MM.1S (cell line): ENCODE data around the gene PLEKHG7.

Experiments
- DNase-seq: peaks from one replicate; pipeline ENCODE4 v3.0.0-alpha.2; 2015
- H2AFZ ChIP-seq: fragments of 300-600 bp; sonication (generic); 2 replicates; pipeline ENCODE4 v1.6.0; 2016; ENCODE audit warnings: antibody characterized with exemption, low read length
- H3F3A ChIP-seq: fragments of 300-600 bp; sonication (generic); 2 replicates; pipeline ENCODE4 v1.6.1; 2016; ENCODE audit warnings: mild to moderate bottlenecking, antibody characterized with exemption, low read length, moderate library complexity, mixed read lengths; ENCODE audit not compliant: insufficient read depth
- H3K27ac ChIP-seq: fragments of 300-600 bp; sonication (generic); 2 replicates; pipeline ENCODE4 v1.5.1; 2016; ENCODE audit warnings: mild to moderate bottlenecking, low read length
- H3K27me3 ChIP-seq: fragments of 300-600 bp; sonication (generic); replicated peaks from 2 replicates; pipeline ENCODE4 v1.6.0; 2016; ENCODE audit warnings: low read length; ENCODE audit not compliant: insufficient read depth
- H3K36me3 ChIP-seq: fragments of 300-600 bp; sonication (generic); replicated peaks from 2 replicates; pipeline ENCODE4 v1.6.1; 2016; ENCODE audit warnings: mild to moderate bottlenecking, low read length, mixed read lengths; ENCODE audit not compliant: insufficient read depth
- H3K4me1 ChIP-seq: fragments of 300-600 bp; sonication (generic); 2 replicates; pipeline ENCODE4 v1.6.1; 2016; ENCODE audit warnings: low read length, mixed read lengths
- H3K4me2 ChIP-seq: fragments of 300-600 bp; sonication (generic); 2 replicates; pipeline ENCODE4 v1.6.0; 2016; ENCODE audit warnings: low read depth, low read length
- H3K4me3 ChIP-seq: fragments of 300-600 bp; sonication (generic); 2 replicates; pipeline ENCODE4 v1.5.1; 2016; ENCODE audit warnings: low read length, mixed read lengths
- H3K79me2 ChIP-seq: fragments of 300-600 bp; sonication (generic); 2 replicates; pipeline ENCODE4 v1.6.1; 2016; ENCODE audit warnings: mixed run types, low read length, mixed read lengths
- H3K9ac ChIP-seq: fragments of 300-600 bp; sonication (generic); 2 replicates; pipeline ENCODE4 v1.6.1; 2016; ENCODE audit warnings: low read length, mixed read lengths
- H3K9me2 ChIP-seq: fragments of 300-600 bp; sonication (generic); replicated peaks from 2 replicates; pipeline ENCODE4 v1.6.1; 2016; ENCODE audit warnings: mild to moderate bottlenecking, low read length, mixed read lengths; ENCODE audit not compliant: insufficient read depth
- H3K9me3 ChIP-seq: fragments of 300-600 bp; sonication (generic); replicated peaks from 2 replicates; pipeline ENCODE4 v1.6.1; 2016; ENCODE audit warnings: mild to moderate bottlenecking, low read length, mixed read lengths; ENCODE audit not compliant: insufficient read depth
- H4K20me1 ChIP-seq: fragments of 300-600 bp; sonication (generic); 2 replicates; pipeline ENCODE4 v1.6.1; 2016; ENCODE audit warnings: mild to moderate bottlenecking, low read length, moderate library complexity, mixed read lengths; ENCODE audit not compliant: insufficient read depth
- EZH2 ChIP-seq: fragments of 300-600 bp; sonication (generic); optimal IDR thresholded peaks from 2 replicates; pipeline ENCODE3; 2017; ENCODE audit warnings: low read depth, mild to moderate bottlenecking, antibody characterized with exemption, low read length, mixed read lengths
- EZH2phosphoT487 ChIP-seq: fragments of 300-600 bp; sonication (generic); IDR thresholded peaks from 2 replicates; pipeline ENCODE4 v1.6.1; 2018; ENCODE audit warnings: antibody characterized with exemption, low read length
- TF ChIP-seq, protein P1 (sequence below): fragments of 300-600 bp; sonication (generic); IDR thresholded peaks from 2 replicates; pipeline ENCODE4 v1.5.1; 2016; ENCODE audit warnings: antibody characterized with exemption, low read length, mixed read lengths

The PLEKHG7 gene

DNA sequence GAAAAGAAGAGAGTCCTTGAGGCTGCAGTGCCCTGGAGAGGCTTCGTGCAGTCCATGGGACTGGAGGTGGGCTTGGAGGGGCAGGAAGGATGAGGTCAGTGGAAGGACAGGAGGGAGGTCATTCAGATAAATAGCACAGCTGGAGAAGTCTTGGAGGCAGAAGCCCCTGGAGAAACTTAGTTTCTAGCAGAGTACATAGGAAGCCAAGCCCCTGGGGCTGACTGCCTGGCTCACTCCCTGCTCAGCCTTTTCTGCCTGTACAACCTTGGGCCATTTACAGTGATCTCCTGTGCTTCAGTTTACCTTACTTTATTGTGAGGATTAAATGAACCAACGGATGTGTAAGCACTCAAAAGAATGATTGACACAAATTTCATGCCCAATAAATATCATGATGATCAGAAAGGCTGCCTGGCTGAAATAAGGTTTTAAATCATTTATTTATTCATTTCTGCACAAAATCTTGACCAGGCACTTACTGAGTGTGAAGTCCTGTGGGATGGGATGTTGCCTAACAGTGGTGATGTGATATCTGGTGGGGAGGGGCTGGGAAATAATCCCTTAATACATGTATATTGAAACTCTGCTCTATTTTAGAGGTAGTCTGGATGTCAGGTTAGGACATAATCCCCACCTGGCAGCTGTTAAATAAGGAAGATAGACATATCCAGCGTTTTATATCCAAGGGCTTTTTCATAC lies 54.3 kb downstream of the PLEKHG7 start:
- Histone ChIP-seq H3K27me3 (no peaks in the 10 kb centered on the region), H3K4me2 (no peak overlapping the region), H3K9me3 (no peaks in the 10 kb centered on the region), H3K4me3 (no peak overlapping the region), H3K9ac (no peak overlapping the region), H3K4me1 (no peaks in the 10 kb centered on the region), H2AFZ (no peak overlapping the region), H4K20me1 (no peaks in the 10 kb centered on the region), H3K36me3 (no peaks in the 10 kb centered on the region), H3K27ac (no peak overlapping the region), H3K79me2 (no peaks in the 10 kb centered on the region), H3F3A (no peaks in the 10 kb centered on the region), H3K9me2 (no peaks in the 10 kb centered on the region; the same call in 1 of the 2 replicates)
- TF ChIP-seq, protein P1, sequence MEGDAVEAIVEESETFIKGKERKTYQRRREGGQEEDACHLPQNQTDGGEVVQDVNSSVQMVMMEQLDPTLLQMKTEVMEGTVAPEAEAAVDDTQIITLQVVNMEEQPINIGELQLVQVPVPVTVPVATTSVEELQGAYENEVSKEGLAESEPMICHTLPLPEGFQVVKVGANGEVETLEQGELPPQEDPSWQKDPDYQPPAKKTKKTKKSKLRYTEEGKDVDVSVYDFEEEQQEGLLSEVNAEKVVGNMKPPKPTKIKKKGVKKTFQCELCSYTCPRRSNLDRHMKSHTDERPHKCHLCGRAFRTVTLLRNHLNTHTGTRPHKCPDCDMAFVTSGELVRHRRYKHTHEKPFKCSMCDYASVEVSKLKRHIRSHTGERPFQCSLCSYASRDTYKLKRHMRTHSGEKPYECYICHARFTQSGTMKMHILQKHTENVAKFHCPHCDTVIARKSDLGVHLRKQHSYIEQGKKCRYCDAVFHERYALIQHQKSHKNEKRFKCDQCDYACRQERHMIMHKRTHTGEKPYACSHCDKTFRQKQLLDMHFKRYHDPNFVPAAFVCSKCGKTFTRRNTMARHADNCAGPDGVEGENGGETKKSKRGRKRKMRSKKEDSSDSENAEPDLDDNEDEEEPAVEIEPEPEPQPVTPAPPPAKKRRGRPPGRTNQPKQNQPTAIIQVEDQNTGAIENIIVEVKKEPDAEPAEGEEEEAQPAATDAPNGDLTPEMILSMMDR: no peak
- no peak for TF ChIP-seq EZH2
- no peak for TF ChIP-seq EZH2phosphoT487
- no peak for DNase-seq

DNA sequence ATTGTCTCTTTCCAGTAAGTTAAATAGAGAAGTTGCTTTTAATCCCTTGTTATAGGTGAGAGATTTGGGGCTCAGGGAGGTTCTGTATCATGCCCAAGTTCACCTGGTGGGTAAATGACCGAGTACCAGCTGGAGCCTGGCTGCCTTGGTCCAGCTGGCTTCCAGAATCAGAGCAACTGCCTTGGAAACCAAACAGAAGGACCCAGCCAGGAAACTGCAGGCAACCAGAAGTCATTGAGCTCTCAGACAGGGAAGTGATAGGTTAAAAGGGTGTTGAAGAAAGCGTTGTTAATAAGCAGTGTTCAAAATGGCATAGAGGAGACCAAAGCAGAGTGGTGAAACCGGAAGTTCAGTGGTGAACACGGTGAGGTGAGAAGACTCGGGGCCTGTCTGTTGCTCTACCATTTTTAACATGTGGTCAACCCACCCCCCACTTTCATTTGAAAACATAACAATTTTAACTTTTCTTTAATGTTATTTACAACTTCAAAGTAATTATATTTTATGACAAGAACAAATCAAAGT lies 54.9 kb downstream of the PLEKHG7 start:
- Histone ChIP-seq H3K36me3 (no peaks in the 10 kb centered on the region), H3K9me3 (no peaks in the 10 kb centered on the region), H3F3A (no peaks in the 10 kb centered on the region), H4K20me1 (no peaks in the 10 kb centered on the region), H3K9me2 (no peaks in the 10 kb centered on the region; the same call in 1 of the 2 replicates), H3K79me2 (no peaks in the 10 kb centered on the region), H3K27me3 (no peaks in the 10 kb centered on the region), H3K4me2 (no peak overlapping the region), H3K4me3 (no peak overlapping the region), H3K9ac (no peak overlapping the region), H2AFZ (no peak overlapping the region), H3K4me1 (no peaks in the 10 kb centered on the region), H3K27ac (no peak overlapping the region)
- no peak for DNase-seq
- TF ChIP-seq, protein P1: no peak
- TF ChIP-seq EZH2 (no peak), EZH2phosphoT487 (no peak)

DNA sequence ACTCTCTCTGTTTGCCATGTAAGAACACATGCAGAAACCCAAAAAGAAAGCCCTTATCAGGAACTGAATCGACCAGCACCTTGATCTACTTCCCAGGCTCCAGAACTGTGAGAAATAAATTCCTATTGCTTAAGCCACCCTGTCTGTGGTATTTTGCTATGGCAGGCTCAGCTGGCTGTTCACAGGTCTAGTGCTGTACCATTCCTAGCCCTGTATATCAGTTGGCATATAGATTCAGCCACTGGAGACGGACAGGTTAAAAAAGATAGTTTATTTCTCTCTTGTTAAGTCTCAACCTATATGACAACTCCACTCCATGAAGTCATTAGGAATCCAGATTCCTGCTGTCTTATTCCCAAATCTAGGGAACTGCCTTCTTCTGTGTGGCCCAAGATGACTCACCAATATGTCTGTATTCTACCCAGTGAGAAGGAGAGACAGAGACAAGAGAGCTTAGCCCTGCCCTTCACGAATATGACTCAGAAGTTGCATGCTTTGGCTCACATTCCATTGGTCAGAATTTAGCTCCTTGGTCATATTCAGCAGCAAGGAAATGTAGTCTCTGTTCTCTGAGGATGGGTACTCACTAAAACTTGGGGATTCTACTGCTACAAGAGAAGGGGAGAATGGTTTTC lies 57.0 kb downstream of the PLEKHG7 start:
- TF ChIP-seq EZH2 (no peak), EZH2phosphoT487 (no peak)
- TF ChIP-seq, protein P1: no peak
- DNase-seq: no peak
- no peaks in the 10 kb centered on the region for H3K36me3 ChIP-seq
- no peaks in the 10 kb centered on the region; the same call in 1 of the 2 replicates for H3K9me2 ChIP-seq
- H3K4me1 ChIP-seq: no peaks in the 10 kb centered on the region
- H3K79me2 ChIP-seq: no peaks in the 10 kb centered on the region
- no peak overlapping the region for H3K4me2 ChIP-seq
- H3K27me3 ChIP-seq: no peaks in the 10 kb centered on the region
- no peaks in the 10 kb centered on the region for H4K20me1 ChIP-seq
- no peak overlapping the region for H3K4me3 ChIP-seq
- H3K27ac ChIP-seq: no peak overlapping the region
- H2AFZ ChIP-seq: no peak overlapping the region
- H3K9ac ChIP-seq: no peak overlapping the region
- H3K9me3 ChIP-seq: no peaks in the 10 kb centered on the region
- no peaks in the 10 kb centered on the region for H3F3A ChIP-seq
